ENCODE results near the gene CHAF1A.

Gene CHAF1A

GRCh38 chr19:4367336-4367723 lies 35.1 kb upstream of the CHAF1A start:
- DNase-seq (ENCODE audit: low spot score): no peak

GRCh38 chr19:4367781-4368127 lies 34.7 kb upstream of the CHAF1A start:
- DNase-seq (ENCODE audit: low spot score): no peak

- no peak for DNase-seq (ENCODE audit: low spot score)
These were observed 34.2 kb upstream of the CHAF1A start for GRCh38 chr19:4368128-4368820.

GRCh38 chr19:4369109-4369887 lies 33.1 kb upstream of the CHAF1A start:
- DNase-seq (ENCODE audit: low spot score): no peak

GRCh38 chr19:4369888-4370260 lies 32.6 kb upstream of the CHAF1A start:
- DNase-seq (ENCODE audit: low spot score): no peak

- DNase-seq (ENCODE audit: low spot score): no peak
These were observed 31.9 kb upstream of the CHAF1A start for GRCh38 chr19:4370418-4371041.

GRCh38 chr19:4371247-4372164 lies 30.9 kb upstream of the CHAF1A start:
- no peak for DNase-seq (ENCODE audit: low spot score)

- DNase-seq (ENCODE audit: low spot score): no peak
These were observed 30.1 kb upstream of the CHAF1A start for GRCh38 chr19:4372165-4373012.

- DNase-seq (ENCODE audit: low spot score): no peak
These were observed 29.4 kb upstream of the CHAF1A start for GRCh38 chr19:4373013-4373367.

GRCh38 chr19:4373601-4374497 lies 28.6 kb upstream of the CHAF1A start:
- no peak for DNase-seq (ENCODE audit: low spot score)

GRCh38 chr19:4374498-4375163 lies 27.8 kb upstream of the CHAF1A start:
- no peak for DNase-seq (ENCODE audit: low spot score)

- no peak for DNase-seq (ENCODE audit: low spot score)
These were observed 27.0 kb upstream of the CHAF1A start for GRCh38 chr19:4375164-4376027.

GRCh38 chr19:4376028-4376670 lies 26.3 kb upstream of the CHAF1A start:
- no peak for DNase-seq (ENCODE audit: low spot score)

- no peak for DNase-seq (ENCODE audit: low spot score)
These were observed 25.8 kb upstream of the CHAF1A start for GRCh38 chr19:4376671-4376990.

GRCh38 chr19:4376991-4377781 lies 25.3 kb upstream of the CHAF1A start:
- DNase-seq (ENCODE audit: low spot score): no peak

- no peak for DNase-seq (ENCODE audit: low spot score)
These were observed 23.6 kb upstream of the CHAF1A start for GRCh38 chr19:4378886-4379285.

- DNase-seq (ENCODE audit: low spot score): no peak
These were observed 22.8 kb upstream of the CHAF1A start for GRCh38 chr19:4379383-4380253.
